NCI-H2227 (cell line): ENCODE results near the gene SCAF4.

Experiments used
- DNase-seq: peaks from one replicate; lab custom pipeline; 2025; ENCODE audit not compliant: unreplicated experiment; lab: John Stamatoyannopoulos, UW

SCAF4 gene

GRCh38 chr21:31713973-31714740 lies 17.8 kb downstream of the SCAF4 start:
- DNase-seq, result no peak

- no peak for DNase-seq
These were observed 18.8 kb downstream of the SCAF4 start for GRCh38 chr21:31713115-31713514.

GRCh38 chr21:31711745-31712285 lies 20.1 kb downstream of the SCAF4 start:
- no peak for DNase-seq

GRCh38 chr21:31711326-31711725 lies 20.6 kb downstream of the SCAF4 start:
- no peak for DNase-seq

GRCh38 chr21:31710586-31710985 lies 21.3 kb downstream of the SCAF4 start:
- no peak for DNase-seq

- DNase-seq, result no peak
These were observed 23.4 kb downstream of the SCAF4 start for GRCh38 chr21:31708541-31708940.

GRCh38 chr21:31707499-31707898 lies 24.4 kb downstream of the SCAF4 start:
- DNase-seq, result no peak

- DNase-seq, result no peak
These were observed 25.4 kb downstream of the SCAF4 start for GRCh38 chr21:31706562-31706961.

GRCh38 chr21:31700040-31700439 lies 31.9 kb downstream of the SCAF4 start:
- no peak for DNase-seq

GRCh38 chr21:31698461-31698860 lies 33.5 kb downstream of the SCAF4 start:
- DNase-seq, result no peak

- no peak for DNase-seq
These were observed 35.5 kb downstream of the SCAF4 start for GRCh38 chr21:31696424-31696823.

GRCh38 chr21:31693222-31693621 lies 38.7 kb downstream of the SCAF4 start:
- DNase-seq, result no peak

GRCh38 chr21:31688603-31689368 lies 43.1 kb downstream of the SCAF4 start:
- DNase-seq, result no peak

- DNase-seq, result no peak
These were observed 44.8 kb downstream of the SCAF4 start for GRCh38 chr21:31687108-31687507.

GRCh38 chr21:31686272-31686915 lies 45.5 kb downstream of the SCAF4 start:
- DNase-seq, result no peak

- DNase-seq, result no peak
These were observed 47.0 kb downstream of the SCAF4 start for GRCh38 chr21:31684918-31685317.

- no peak for DNase-seq
These were observed 48.9 kb downstream of the SCAF4 start for GRCh38 chr21:31683029-31683428.

- no peak for DNase-seq
These were observed 49.3 kb downstream of the SCAF4 start for GRCh38 chr21:31682620-31683019.

- DNase-seq, result no peak
These were observed 53.4 kb downstream of the SCAF4 start for GRCh38 chr21:31678478-31678877.

GRCh38 chr21:31677047-31677446 lies 54.9 kb downstream of the SCAF4 start:
- DNase-seq, result no peak

- DNase-seq, result no peak
These were observed 56.0 kb downstream of the SCAF4 start for GRCh38 chr21:31675960-31676359.

GRCh38 chr21:31675318-31675717 lies 56.6 kb downstream of the SCAF4 start:
- no peak for DNase-seq
